SK-N-SH (cell line): ENCODE data around the gene TOR1A. TPM values are rescaled to one million over a fixed set of nuclear protein-coding genes. Genes with fewer than 3 reads are reported as not detected.

Source experiments
- CTCF ChIA-PET: fragments of 300-600, 350-600 bp; formaldehyde crosslinking; extraction: SDS; loops from one replicate; lab custom pipeline; 2021; lab: Yijun Ruan, JAX
- POLR2A ChIA-PET: fragments of 350-600 bp; sonication (Branson Sonifier 250); formaldehyde crosslinking; extraction: SDS; loops from one replicate; lab custom pipeline; 2020; ENCODE audit warnings: antibody characterized with exemption, inconsistent platforms; lab: Yijun Ruan, JAX
- DNase-seq: peaks from one replicate; pipeline ENCODE4 v3.0.0; 2012
- H2AFZ ChIP-seq: fragments of 200-600 bp; sonication (generic); 2 replicates; pipeline ENCODE4 v1.8.1; 2016; ENCODE audit warnings: antibody characterized with exemption, mild to moderate bottlenecking, low read depth
- H3F3A ChIP-seq: fragments of 200-600 bp; sonication (generic); replicated peaks from 2 replicates; pipeline ENCODE3; 2016; ENCODE audit warnings: antibody characterized with exemption, mild to moderate bottlenecking; ENCODE audit not compliant: insufficient read depth
- H3K27ac ChIP-seq, 2 experiments: fragments of 200-500 bp in 1 of 2; fragments of 200-600 bp in 1 of 2; sonication (Bioruptor generic) in 1 of 2; sonication (generic), shearing (Covaris generic) in 1 of 2; 2 replicates each; pipeline versions ENCODE4 v1.5.1 to v1.6.1; 2014 to 2016; ENCODE audit warnings: low read depth in 2 of 2, inconsistent platforms in 1 of 2, low read length in 1 of 2, mild to moderate bottlenecking in 1 of 2, mixed read lengths in 1 of 2
- H3K27me3 ChIP-seq: fragments of 200-600 bp; sonication (generic), shearing (Covaris generic); 2 replicates; pipeline ENCODE4 v1.6.1; 2016; ENCODE audit warnings: mixed run types; ENCODE audit not compliant: insufficient read depth
- H3K36me3 ChIP-seq, 2 experiments: fragments of 200-500 bp in 1 of 2; fragments of 200-600 bp in 1 of 2; sonication (Bioruptor generic) in 1 of 2; sonication (generic) in 1 of 2; replicated peaks in 1 of 2; 2 replicates each; pipeline versions ENCODE3 to v1.5.1; 2014 to 2016; ENCODE audit warnings: low read length in 1 of 2, mild to moderate bottlenecking in 1 of 2; ENCODE audit not compliant: insufficient read depth in 2 of 2, control insufficient read depth in 1 of 2
- H3K4me1 ChIP-seq, 2 experiments: fragments of 200-500 bp in 1 of 2; fragments of 200-600 bp in 1 of 2; sonication (Bioruptor generic) in 1 of 2; sonication (generic), shearing (Covaris generic) in 1 of 2; 2 replicates each; pipeline versions ENCODE4 v1.5.1 to v1.6.1; 2014 to 2016; ENCODE audit warnings: low read depth in 1 of 2, low read length in 1 of 2, mixed run types in 1 of 2; ENCODE audit not compliant: insufficient read depth in 2 of 2, control insufficient read depth in 1 of 2
- H3K4me2 ChIP-seq: fragments of 200-600 bp; sonication (generic), shearing (Covaris generic); 2 replicates; pipeline ENCODE4 v1.6.1; 2017; ENCODE audit warnings: mixed run types
- H3K4me3 ChIP-seq, 2 experiments: fragments of 200-500 bp in 1 of 2; fragments of 200-600 bp in 1 of 2; sonication (Bioruptor generic) in 1 of 2; sonication (generic), shearing (Covaris generic) in 1 of 2; 2 replicates each; pipeline versions ENCODE4 v1.5.1 to v1.8.1; 2014 to 2016; ENCODE audit warnings: low read depth in 2 of 2, inconsistent platforms in 1 of 2, low read length in 1 of 2, mild to moderate bottlenecking in 1 of 2, mixed read lengths in 1 of 2, moderate library complexity in 1 of 2
- H3K79me2 ChIP-seq: fragments of 200-600 bp; sonication (generic); 2 replicates; pipeline ENCODE4 v1.8.1; 2017; ENCODE audit warnings: mild to moderate bottlenecking; ENCODE audit not compliant: insufficient read depth
- H3K9ac ChIP-seq: fragments of 200-600 bp; sonication (generic); 2 replicates; pipeline ENCODE4 v1.6.1; 2017; ENCODE audit warnings: mixed run types
- H3K9me2 ChIP-seq: fragments of 200-600 bp; sonication (generic); 2 replicates; pipeline ENCODE4 v1.6.1; 2017; ENCODE audit warnings: mixed run types
- H3K9me3 ChIP-seq: fragments of 200-600 bp; sonication (generic); 2 replicates; pipeline ENCODE4 v1.6.1; 2017; ENCODE audit warnings: mixed run types, mild to moderate bottlenecking, moderate library complexity
- H4K20me1 ChIP-seq: fragments of 200-600 bp; sonication (generic); 2 replicates; pipeline ENCODE4 v1.6.1; 2017; ENCODE audit warnings: mild to moderate bottlenecking, mixed run types; ENCODE audit not compliant: insufficient read depth
- CHD2 ChIP-seq: fragments of 150-350 bp; IDR thresholded peaks from 2 replicates; pipeline ENCODE4 v1.6.1; 2018; ENCODE audit warnings: low read length; ENCODE audit not compliant: partially characterized antibody
- EP300 ChIP-seq, 2 experiments: IDR thresholded peaks; 2 replicates each; pipeline versions ENCODE4 v1.4.0 to v1.6.1; 2012; ENCODE audit warnings: borderline replicate concordance in 1 of 2, low read depth in 1 of 2, low read length in 1 of 2
- FOSL2 ChIP-seq: IDR thresholded peaks from 2 replicates; pipeline ENCODE4 v1.4.0; 2012; ENCODE audit warnings: low read depth, mild to moderate bottlenecking, moderate library complexity, borderline replicate concordance
- FOXM1 ChIP-seq: IDR thresholded peaks from 2 replicates; pipeline ENCODE4 v1.4.0; 2012; ENCODE audit warnings: low read depth, mild to moderate bottlenecking
- GABPA ChIP-seq: IDR thresholded peaks from 2 replicates; pipeline ENCODE4 v1.4.0; 2012; ENCODE audit warnings: low read depth, mild to moderate bottlenecking
- GATA2 ChIP-seq: sonication (generic); formaldehyde crosslinking; IDR thresholded peaks from 2 replicates; pipeline ENCODE4 v1.5.0; 2020; ENCODE audit warnings: mild to moderate bottlenecking, missing genetic modification reagents
- MEF2A ChIP-seq: IDR thresholded peaks from 2 replicates; pipeline ENCODE4 v1.4.0; 2012; ENCODE audit warnings: low read depth, borderline replicate concordance
- MXI1 ChIP-seq: IDR thresholded peaks from 2 replicates; pipeline ENCODE4 v1.6.1; 2012; ENCODE audit warnings: mild to moderate bottlenecking, low read depth, low read length, improper control_type of control experiment
- RAD21 ChIP-seq: IDR thresholded peaks from 2 replicates; pipeline ENCODE4 v1.6.1; 2012; ENCODE audit warnings: mild to moderate bottlenecking, low read length
- RCOR1 ChIP-seq: fragments of 150-350 bp; IDR thresholded peaks from 2 replicates; pipeline ENCODE4 v1.6.1; 2017; ENCODE audit warnings: antibody characterized with exemption, low read length
- RFX5 ChIP-seq: IDR thresholded peaks from 2 replicates; pipeline ENCODE4 v1.6.1; 2012; ENCODE audit warnings: mild to moderate bottlenecking, improper control_type of control experiment, low read length
- SIN3A ChIP-seq: IDR thresholded peaks from 2 replicates; pipeline ENCODE4 v1.6.1; 2012; ENCODE audit warnings: low read depth, mild to moderate bottlenecking, low read length, moderate library complexity, borderline replicate concordance
- TAF1 ChIP-seq: IDR thresholded peaks from 2 replicates; pipeline ENCODE4 v1.6.1; 2012; ENCODE audit warnings: low read depth, mild to moderate bottlenecking, low read length, moderate library complexity, borderline replicate concordance
- TCF12 ChIP-seq: IDR thresholded peaks from 2 replicates; pipeline ENCODE4 v1.4.0; 2012
- USF2 ChIP-seq: fragments of 150-350 bp; IDR thresholded peaks from 2 replicates; pipeline ENCODE4 v1.6.1; 2017; ENCODE audit warnings: antibody characterized with exemption, low read length, low read depth, borderline replicate concordance
- YY1 ChIP-seq: IDR thresholded peaks from 2 replicates; pipeline ENCODE4 v1.4.0; 2012; ENCODE audit warnings: low read depth, mild to moderate bottlenecking
- WGBS: methylation state at CpG from one replicate; pipeline ENCODE4 v1.1.6; 2017; ENCODE audit warnings: low lambda C conversion rate; 5-methylcytosine and 5-hydroxymethylcytosine counted together
- polyA plus RNA-seq, 3 experiments: library from polyadenylated mRNA; depleted of rRNA; stranded (reverse); fragments of >200 nt; gene quantifications; 2 replicates each; pipeline ENCODE4 v1.2.3, GENCODE V29; 2012
- TF ChIP-seq, protein P1 (sequence below): IDR thresholded peaks from 2 replicates; pipeline ENCODE4 v1.4.0; 2012; ENCODE audit warnings: low read depth, borderline replicate concordance
- TF ChIP-seq, protein P2 (sequence below): fragments of 200-600 bp; sonication (generic); IDR thresholded peaks from 2 replicates; pipeline ENCODE4 v1.6.1; 2017; ENCODE audit warnings: antibody characterized with exemption, mild to moderate bottlenecking, moderate library complexity
- TF ChIP-seq, protein P3 (sequence below): IDR thresholded peaks from 2 replicates; pipeline ENCODE4; 2012
- TF ChIP-seq, protein P4 (sequence below): IDR thresholded peaks from 2 replicates; pipeline ENCODE4 v1.4.0; 2012; ENCODE audit warnings: low read depth, borderline replicate concordance

TOR1A gene
- polyA plus RNA-seq, 1 of the 3 experiments (the other 2 are of a cell fraction): 85.3 TPM

GRCh38 chr9:129852579-129852978 lies 28.6 kb upstream of the TOR1A start:
- H3K4me1 ChIP-seq: peaks cover 0 to 38% of the 10 kb centered on the region in 2 experiments; a peak in 2 of 4 replicates
- TF ChIP-seq RCOR1 (peak; percentile 64; the same call in 1 of the 2 replicates), CHD2 (peak; percentile 25), USF2 (no peak), EP300 (IDR thresholded peaks at IDR 0.05; ENCODE audit: borderline replicate concordance in 1 of 2, low read depth in 1 of 2, low read length in 1 of 2) (peak in 1 of 2 experiments; percentile 68; a peak in 1 of 4 replicates), RAD21 (peak; percentile 17; the same call in 1 of the 2 replicates), TCF12 (no peak)
- TF ChIP-seq, protein P1, sequence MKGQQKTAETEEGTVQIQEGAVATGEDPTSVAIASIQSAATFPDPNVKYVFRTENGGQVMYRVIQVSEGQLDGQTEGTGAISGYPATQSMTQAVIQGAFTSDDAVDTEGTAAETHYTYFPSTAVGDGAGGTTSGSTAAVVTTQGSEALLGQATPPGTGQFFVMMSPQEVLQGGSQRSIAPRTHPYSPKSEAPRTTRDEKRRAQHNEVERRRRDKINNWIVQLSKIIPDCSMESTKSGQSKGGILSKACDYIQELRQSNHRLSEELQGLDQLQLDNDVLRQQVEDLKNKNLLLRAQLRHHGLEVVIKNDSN: no peak

GRCh38 chr9:129851821-129852220 lies 27.9 kb upstream of the TOR1A start:
- 71% methylated on average over 5 of the region's 5 CpGs for WGBS
- DNase-seq: no peak
- no peaks in the 10 kb centered on the region for H4K20me1 ChIP-seq
- H3K27me3 ChIP-seq: no peaks in the 10 kb centered on the region
- H3K4me3 ChIP-seq: no peak overlapping the region
- CTCF ChIA-PET: no interaction called here
- H3K9me3 ChIP-seq: no peaks in the 10 kb centered on the region
- H3K36me3 ChIP-seq: peaks cover 10 to 51% of the 10 kb centered on the region in 2 experiments
- H3K4me2 ChIP-seq: no peak overlapping the region
- no peak overlapping the region for H2AFZ ChIP-seq
- POLR2A ChIA-PET: no interaction called here
- no peaks in the 10 kb centered on the region for H3K79me2 ChIP-seq
- peaks cover 0 to 38% of the 10 kb centered on the region in 2 experiments; a peak in 2 of 4 replicates for H3K4me1 ChIP-seq
- peaks cover 3% of the 10 kb centered on the region for H3F3A ChIP-seq
- peak overlapping the region in 1 of 2 experiments; percentile 96; a peak in 2 of 4 replicates for H3K27ac ChIP-seq
- no peak overlapping the region for H3K9ac ChIP-seq
- no peaks in the 10 kb centered on the region for H3K9me2 ChIP-seq
- TF ChIP-seq EP300 (IDR thresholded peaks at IDR 0.05; ENCODE audit: borderline replicate concordance in 1 of 2, low read depth in 1 of 2, low read length in 1 of 2) (no peak), YY1 (no peak), RFX5 (no peak), SIN3A (no peak), RCOR1 (no peak), MXI1 (no peak), GABPA (no peak), FOSL2 (no peak), GATA2 (CRISPR knock-in tag) (no peak), TAF1 (no peak), FOXM1 (no peak), MEF2A (no peak)
- TF ChIP-seq, protein P2, sequence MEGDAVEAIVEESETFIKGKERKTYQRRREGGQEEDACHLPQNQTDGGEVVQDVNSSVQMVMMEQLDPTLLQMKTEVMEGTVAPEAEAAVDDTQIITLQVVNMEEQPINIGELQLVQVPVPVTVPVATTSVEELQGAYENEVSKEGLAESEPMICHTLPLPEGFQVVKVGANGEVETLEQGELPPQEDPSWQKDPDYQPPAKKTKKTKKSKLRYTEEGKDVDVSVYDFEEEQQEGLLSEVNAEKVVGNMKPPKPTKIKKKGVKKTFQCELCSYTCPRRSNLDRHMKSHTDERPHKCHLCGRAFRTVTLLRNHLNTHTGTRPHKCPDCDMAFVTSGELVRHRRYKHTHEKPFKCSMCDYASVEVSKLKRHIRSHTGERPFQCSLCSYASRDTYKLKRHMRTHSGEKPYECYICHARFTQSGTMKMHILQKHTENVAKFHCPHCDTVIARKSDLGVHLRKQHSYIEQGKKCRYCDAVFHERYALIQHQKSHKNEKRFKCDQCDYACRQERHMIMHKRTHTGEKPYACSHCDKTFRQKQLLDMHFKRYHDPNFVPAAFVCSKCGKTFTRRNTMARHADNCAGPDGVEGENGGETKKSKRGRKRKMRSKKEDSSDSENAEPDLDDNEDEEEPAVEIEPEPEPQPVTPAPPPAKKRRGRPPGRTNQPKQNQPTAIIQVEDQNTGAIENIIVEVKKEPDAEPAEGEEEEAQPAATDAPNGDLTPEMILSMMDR: no peak
- TF ChIP-seq, protein P3, sequence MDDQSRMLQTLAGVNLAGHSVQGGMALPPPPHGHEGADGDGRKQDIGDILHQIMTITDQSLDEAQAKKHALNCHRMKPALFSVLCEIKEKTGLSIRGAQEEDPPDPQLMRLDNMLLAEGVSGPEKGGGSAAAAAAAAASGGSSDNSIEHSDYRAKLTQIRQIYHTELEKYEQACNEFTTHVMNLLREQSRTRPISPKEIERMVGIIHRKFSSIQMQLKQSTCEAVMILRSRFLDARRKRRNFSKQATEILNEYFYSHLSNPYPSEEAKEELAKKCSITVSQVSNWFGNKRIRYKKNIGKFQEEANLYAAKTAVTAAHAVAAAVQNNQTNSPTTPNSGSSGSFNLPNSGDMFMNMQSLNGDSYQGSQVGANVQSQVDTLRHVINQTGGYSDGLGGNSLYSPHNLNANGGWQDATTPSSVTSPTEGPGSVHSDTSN: no peak
- TF ChIP-seq, protein P4, sequence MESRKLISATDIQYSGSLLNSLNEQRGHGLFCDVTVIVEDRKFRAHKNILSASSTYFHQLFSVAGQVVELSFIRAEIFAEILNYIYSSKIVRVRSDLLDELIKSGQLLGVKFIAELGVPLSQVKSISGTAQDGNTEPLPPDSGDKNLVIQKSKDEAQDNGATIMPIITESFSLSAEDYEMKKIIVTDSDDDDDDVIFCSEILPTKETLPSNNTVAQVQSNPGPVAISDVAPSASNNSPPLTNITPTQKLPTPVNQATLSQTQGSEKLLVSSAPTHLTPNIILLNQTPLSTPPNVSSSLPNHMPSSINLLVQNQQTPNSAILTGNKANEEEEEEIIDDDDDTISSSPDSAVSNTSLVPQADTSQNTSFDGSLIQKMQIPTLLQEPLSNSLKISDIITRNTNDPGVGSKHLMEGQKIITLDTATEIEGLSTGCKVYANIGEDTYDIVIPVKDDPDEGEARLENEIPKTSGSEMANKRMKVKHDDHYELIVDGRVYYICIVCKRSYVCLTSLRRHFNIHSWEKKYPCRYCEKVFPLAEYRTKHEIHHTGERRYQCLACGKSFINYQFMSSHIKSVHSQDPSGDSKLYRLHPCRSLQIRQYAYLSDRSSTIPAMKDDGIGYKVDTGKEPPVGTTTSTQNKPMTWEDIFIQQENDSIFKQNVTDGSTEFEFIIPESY: no peak
- TF ChIP-seq, protein P1: no peak

More at GRCh38 chr9:129852579-129852978, 28.6 kb upstream of the TOR1A start:
- CTCF ChIA-PET: interaction anchor here (1.4 kb wide), 1 partner anchor 14 kb away, joined by 4 read pairs; no protein-coding TSS in a partner anchor
- Histone ChIP-seq H3K4me2 (no peak overlapping the region), H3K27me3 (no peaks in the 10 kb centered on the region), H3K9ac (no peak overlapping the region), H4K20me1 (no peaks in the 10 kb centered on the region), H2AFZ (no peak overlapping the region), H3K36me3 (peaks cover 10 to 56% of the 10 kb centered on the region in 2 experiments), H3F3A (peaks cover 3% of the 10 kb centered on the region), H3K4me3 (no peak overlapping the region), H3K79me2 (no peaks in the 10 kb centered on the region), H3K9me2 (no peaks in the 10 kb centered on the region), H3K9me3 (no peaks in the 10 kb centered on the region), H3K27ac (peak overlapping the region in 1 of 2 experiments; percentile 96; a peak in 2 of 4 replicates)
- POLR2A ChIA-PET: interaction anchor here (0.8 to 1.0 kb wide), 4 partner anchors 8 to 18 kb away, joined by 3 to 4 read pairs (median 3); partner anchors contain the start of gene C9orf78
- peak; percentile 63 for DNase-seq
- WGBS: 48% methylated on average over 2 of the region's 5 CpGs
